Panc1 (cell line): ENCODE results near the gene ZKSCAN2. TPM values are rescaled to one million over a fixed set of nuclear protein-coding genes. Genes with fewer than 3 reads are reported as not detected.
A peak's percentile ranks its signal among the peaks of the same experiment; 100 is the strongest.

Source experiments
- ATAC-seq: fragments of 200-7000 bp; cut with Tn5 transposase; 2 replicates; pipeline ENCODE4 v1.9.1; 2020; ENCODE audit warnings: mild to moderate bottlenecking, moderate library complexity
- Bru-seq: library from RNA; stranded (reverse); fragments of 400-500 nt; gene quantifications from one replicate; lab custom pipeline; 2021; lab: Mats Ljungman, UMichigan
- BruChase-seq, 2 experiments: library from RNA; stranded (reverse); fragments of 400-500 nt; gene quantifications; one replicate each; lab custom pipeline; 2021; lab: Mats Ljungman, UMichigan
- BruUV-seq: library from RNA; stranded (reverse); fragments of 400-500 nt; replicated peaks from 2 replicates; lab custom pipeline; 2021; lab: Mats Ljungman, UMichigan
- CTCF ChIA-PET: fragments of 300-600 bp; sonication (Branson Sonifier 250); formaldehyde crosslinking; loops from one replicate; lab custom pipeline; 2022; ENCODE audit warnings: antibody characterized with exemption; lab: Charles Lee
- POLR2A ChIA-PET: fragments of 300-600 bp; sonication (Branson Sonifier 250); formaldehyde crosslinking; loops from one replicate; lab custom pipeline; 2022; ENCODE audit warnings: antibody characterized with exemption; lab: Charles Lee
- DNase-seq: peaks from one replicate; pipeline ENCODE4 v3.0.0-alpha.2; 2010; ENCODE audit warnings: low read depth, low spot score
- H3K27ac ChIP-seq: 2 replicates; pipeline ENCODE4 v1.5.1; 2011; ENCODE audit warnings: mild to moderate bottlenecking, low read length, inconsistent platforms
- H3K27me3 ChIP-seq: fragments of 200-500 bp; sonication (Bioruptor generic); 2 replicates; pipeline ENCODE4 v1.6.0; 2014; ENCODE audit warnings: low read length, inconsistent platforms; ENCODE audit not compliant: control insufficient read depth, insufficient read depth
- H3K36me3 ChIP-seq: fragments of 200-500 bp; sonication (Bioruptor generic); 2 replicates; pipeline ENCODE4 v1.5.1; 2014; ENCODE audit warnings: inconsistent platforms, mild to moderate bottlenecking, low read length, moderate library complexity; ENCODE audit not compliant: control insufficient read depth, insufficient read depth
- H3K4me1 ChIP-seq: 2 replicates; pipeline ENCODE4 v1.5.1; 2011; ENCODE audit warnings: inconsistent platforms, mild to moderate bottlenecking, low read length, moderate library complexity; ENCODE audit not compliant: control insufficient read depth, insufficient read depth
- H3K4me3 ChIP-seq, 2 experiments: 2 replicates each; pipeline ENCODE4 v1.5.1; 2011 to 2012; ENCODE audit warnings: low read depth in 2 of 2, low read length in 2 of 2, mild to moderate bottlenecking in 2 of 2, inconsistent platforms in 1 of 2, moderate library complexity in 1 of 2
- H3K9me3 ChIP-seq: fragments of 200-500 bp; sonication (Bioruptor generic); 2 replicates; pipeline ENCODE4 v1.5.1; 2014; ENCODE audit warnings: low read depth, mild to moderate bottlenecking, inconsistent platforms, low read length, moderate library complexity; ENCODE audit not compliant: control insufficient read depth, insufficient read depth
- POLR2AphosphoS5 ChIP-seq: IDR thresholded peaks from 2 replicates; pipeline ENCODE4 v1.6.1; 2012; ENCODE audit warnings: mild to moderate bottlenecking, low read depth, low read length, moderate library complexity
- REST ChIP-seq, 2 experiments: IDR thresholded peaks; 2 replicates each; pipeline ENCODE4 v1.6.1; 2011 to 2012; ENCODE audit warnings: low read depth in 2 of 2, control low read depth in 1 of 2, low read length in 1 of 2, mild to moderate bottlenecking in 1 of 2, moderate library complexity in 1 of 2; ENCODE audit not compliant: insufficient read depth in 1 of 2
- SIN3A ChIP-seq: IDR thresholded peaks from 2 replicates; pipeline ENCODE4 v1.6.1; 2012; ENCODE audit warnings: low read depth, mild to moderate bottlenecking, low read length, moderate library complexity, borderline replicate concordance; ENCODE audit not compliant: insufficient read depth
- in situ Hi-C: cut with HindIII; loops from 2 replicates; pipeline ENCODE4 v1.10.0; 2016; ENCODE audit warnings: low sequenced_read_pairs, low pct_unique_long_range_greater_than_20kb
- intact Hi-C: fragments of 100-400 bp; cut with micrococcal nuclease; formaldehyde crosslinking; loops from one replicate; pipeline ENCODE4 v1.10.0; 2022; ENCODE audit not compliant: unreplicated experiment
- long read RNA-seq: library from polyadenylated mRNA; unstranded; transcript quantifications from one replicate; pipeline ENCODE4 v2.0.0, GENCODE V29; 2021; ENCODE audit not compliant: unreplicated experiment
- polyA plus RNA-seq: library from polyadenylated mRNA; unstranded; fragments of >200 nt; gene quantifications from one replicate; pipeline ENCODE4 v1.2.1, GENCODE V29; 2012; ENCODE audit warnings: missing spikeins; ENCODE audit not compliant: insufficient read length
- total RNA-seq: library from RNA; stranded (reverse); gene quantifications from one replicate; pipeline ENCODE4 v1.2.1, GENCODE V29; 2021; ENCODE audit not compliant: unreplicated experiment
- TF ChIP-seq, protein P1 (sequence below): fragments of 450-650 bp; IDR thresholded peaks from 2 replicates; pipeline ENCODE4 v1.5.1; 2017; ENCODE audit warnings: mild to moderate bottlenecking

The ZKSCAN2 gene
- total RNA-seq = 11.4 TPM
- 3.8 TPM for polyA plus RNA-seq
- Bru-seq, nascent RNA = percentile 80 among the genes with signal in this experiment
- BruChase-seq, experiment 1, labeled RNA remaining after a 2-hour chase = percentile 92 among the genes with signal in this experiment
- BruChase-seq, experiment 2, labeled RNA remaining after a 6-hour chase = percentile 65 among the genes with signal in this experiment
- long read RNA-seq, full-length matches to known transcripts = 5 of 12 reads
- long read RNA-seq, partial matches to known transcripts = 0 of 12 reads
- long read RNA-seq, other reads (novel, unspliced or antisense) = 7 of 12 reads

DNA sequence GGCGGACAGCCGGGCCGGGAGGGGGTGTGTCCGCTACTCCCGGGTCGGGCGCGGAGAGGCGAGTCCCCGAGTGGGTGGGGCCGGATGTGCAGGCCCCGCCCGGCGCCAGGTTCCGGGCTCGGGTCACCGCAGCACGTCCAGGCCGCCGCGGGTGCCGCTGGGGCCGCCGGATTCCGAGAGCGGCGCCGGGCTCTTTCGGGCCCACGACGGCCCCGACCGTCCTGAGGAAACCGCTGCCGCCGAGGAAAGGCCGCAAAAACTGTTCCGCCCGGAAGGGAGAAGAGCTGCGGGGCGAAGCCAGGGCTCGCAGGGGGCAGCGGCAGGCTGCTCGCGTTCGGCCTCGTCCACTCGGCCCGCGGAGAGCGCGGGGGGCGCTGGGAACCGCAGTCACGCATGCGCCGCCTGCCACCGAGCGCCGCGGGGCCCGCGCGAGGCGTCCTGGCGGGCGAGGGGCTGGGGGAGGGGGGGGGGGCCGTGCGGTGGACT, at the start of gene ZKSCAN2:
TSS of gene ZKSCAN2 (minus strand) at position 376 of the 486 bp plus-strand sequence. CDS start 718 bp downstream, outside the sequence.
- Histone ChIP-seq H3K27ac (peak within 1 kb of the TSS; percentile 85), H3K36me3 (0 out of 2 replicates have a peak, but pooled peaks cover 3% of the 10 kb centered on the region), H3K4me3 (peak within 1 kb of the TSS; percentile 78 to 90), H3K27me3 (no peaks in the 10 kb centered on the region), H3K4me1 (peaks cover 4% of the 10 kb centered on the region; the same call in 1 of the 2 replicates), H3K9me3 (no peaks in the 10 kb centered on the region)
- ATAC-seq (peak; percentile 93), DNase-seq (peak; percentile 20)
- ChIA-PET POLR2A (no interaction called here), CTCF (no interaction called here)
- TF ChIP-seq SIN3A (peak; percentile 70; the same call in 1 of the 2 replicates), POLR2AphosphoS5 (peak; percentile 89), REST (IDR thresholded peaks at IDR 0.05; ENCODE audit: insufficient read depth in 1 of 2, low read depth in 2 of 2, low read length in 1 of 2) (0 out of 4 replicates have a peak, but pooled peaks of 1 of the 2 experiments have one; percentile 17)
- TF ChIP-seq, protein P1, sequence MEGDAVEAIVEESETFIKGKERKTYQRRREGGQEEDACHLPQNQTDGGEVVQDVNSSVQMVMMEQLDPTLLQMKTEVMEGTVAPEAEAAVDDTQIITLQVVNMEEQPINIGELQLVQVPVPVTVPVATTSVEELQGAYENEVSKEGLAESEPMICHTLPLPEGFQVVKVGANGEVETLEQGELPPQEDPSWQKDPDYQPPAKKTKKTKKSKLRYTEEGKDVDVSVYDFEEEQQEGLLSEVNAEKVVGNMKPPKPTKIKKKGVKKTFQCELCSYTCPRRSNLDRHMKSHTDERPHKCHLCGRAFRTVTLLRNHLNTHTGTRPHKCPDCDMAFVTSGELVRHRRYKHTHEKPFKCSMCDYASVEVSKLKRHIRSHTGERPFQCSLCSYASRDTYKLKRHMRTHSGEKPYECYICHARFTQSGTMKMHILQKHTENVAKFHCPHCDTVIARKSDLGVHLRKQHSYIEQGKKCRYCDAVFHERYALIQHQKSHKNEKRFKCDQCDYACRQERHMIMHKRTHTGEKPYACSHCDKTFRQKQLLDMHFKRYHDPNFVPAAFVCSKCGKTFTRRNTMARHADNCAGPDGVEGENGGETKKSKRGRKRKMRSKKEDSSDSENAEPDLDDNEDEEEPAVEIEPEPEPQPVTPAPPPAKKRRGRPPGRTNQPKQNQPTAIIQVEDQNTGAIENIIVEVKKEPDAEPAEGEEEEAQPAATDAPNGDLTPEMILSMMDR = no peak
- in situ Hi-C loops (no loop called here), intact Hi-C loops (no loop called here)
- no TSS peak for BruUV-seq

GRCh38 chr16:25299792-25300590, 42.3 kb upstream of the ZKSCAN2 start:
- no peak overlapping the region for H3K4me3 ChIP-seq
- ChIA-PET CTCF (no interaction called here), POLR2A (interaction anchor here (0.6 kb wide), 1 partner anchor 430 kb away, joined by 10 read pairs; no protein-coding TSS in a partner anchor)
- no peaks in the 10 kb centered on the region for H3K36me3 ChIP-seq
- DNase-seq (no peak), ATAC-seq (no peak)
- in situ Hi-C loops (no loop called here), intact Hi-C loops (no loop called here)
- TF ChIP-seq SIN3A (no peak), POLR2AphosphoS5 (no peak)
- TF ChIP-seq, protein P1 = no peak
- no peak overlapping the region for H3K27ac ChIP-seq
- H3K27me3 ChIP-seq = no peaks in the 10 kb centered on the region
- 0 out of 2 replicates have a peak, but pooled peaks cover 2% of the 10 kb centered on the region for H3K4me1 ChIP-seq
- no peaks in the 10 kb centered on the region for H3K9me3 ChIP-seq
- BruUV-seq = no TSS peak
